GM03348 (cell line): ENCODE results near the gene ZNF689.
"Not testable (repeated sequence)": the region's sequence is repeated elsewhere in the genome, so short reads cannot be mapped to it uniquely, and the experiment has no call there.

Experiments used
- DNase-seq: peaks from one replicate; pipeline ENCODE4 v3.0.0; 2012; ENCODE audit warnings: low spot score

Gene ZNF689

DNA sequence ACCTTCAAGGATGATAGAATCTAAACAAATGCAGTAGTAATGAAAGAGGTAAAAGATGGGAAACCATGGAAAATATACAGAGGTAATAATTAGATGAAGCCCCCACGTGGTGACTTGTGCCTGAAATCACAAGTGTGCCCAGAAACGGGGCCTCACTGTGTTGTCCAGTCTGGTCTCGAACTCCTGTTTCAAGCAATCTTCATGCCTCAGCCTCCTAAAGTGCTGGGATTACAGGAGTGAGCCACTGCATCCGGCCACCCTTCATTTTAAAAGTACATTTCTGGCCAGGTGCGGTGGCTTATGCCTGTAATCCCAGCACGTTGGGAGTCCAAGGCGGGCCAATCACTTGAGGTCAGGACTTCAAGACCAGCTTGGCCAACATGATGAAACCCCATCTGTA is 26.4 kb upstream of the ZNF689 start:
- no peak for DNase-seq

DNA sequence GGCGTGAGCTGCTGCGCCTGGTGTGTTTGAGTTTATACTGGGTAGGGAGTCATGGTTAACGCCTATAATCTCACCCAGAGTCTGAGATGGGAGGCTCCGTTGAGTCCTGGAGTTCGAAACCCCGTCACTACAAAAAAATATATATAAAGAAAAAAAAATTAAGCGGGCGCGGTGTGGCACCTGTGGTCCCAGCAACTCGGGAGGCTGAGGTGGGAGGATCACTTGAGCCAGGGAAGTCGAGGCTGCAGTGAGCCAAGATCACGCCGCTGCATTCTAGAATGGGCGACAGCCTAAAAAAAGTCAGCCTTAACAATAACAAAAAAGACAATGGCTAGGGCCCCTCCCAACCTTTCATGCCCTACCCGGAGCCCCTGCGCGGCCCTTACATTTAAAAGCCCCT is 23.3 kb upstream of the ZNF689 start:
- no peak for DNase-seq

DNA sequence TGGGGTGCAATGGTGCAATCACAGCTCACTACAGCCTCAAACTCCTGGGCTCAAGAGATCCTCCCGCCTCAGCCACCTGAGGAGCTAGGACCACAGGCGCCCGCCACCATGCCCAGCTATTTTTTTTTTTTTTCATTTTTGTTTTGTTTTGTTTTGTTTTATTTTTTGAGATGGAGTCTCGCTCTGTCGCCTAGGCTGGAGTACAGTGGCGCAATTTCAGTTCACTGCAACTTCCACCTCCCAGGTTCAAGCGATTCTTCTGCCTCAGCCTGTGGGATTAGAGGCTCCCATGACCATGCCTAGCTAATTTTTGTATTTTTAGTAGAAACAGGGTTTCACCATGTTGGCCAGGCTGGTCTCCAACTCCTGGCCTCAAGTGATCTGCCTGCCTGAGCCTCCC is 22.3 kb upstream of the ZNF689 start:
- DNase-seq: not testable (repeated sequence)

DNA sequence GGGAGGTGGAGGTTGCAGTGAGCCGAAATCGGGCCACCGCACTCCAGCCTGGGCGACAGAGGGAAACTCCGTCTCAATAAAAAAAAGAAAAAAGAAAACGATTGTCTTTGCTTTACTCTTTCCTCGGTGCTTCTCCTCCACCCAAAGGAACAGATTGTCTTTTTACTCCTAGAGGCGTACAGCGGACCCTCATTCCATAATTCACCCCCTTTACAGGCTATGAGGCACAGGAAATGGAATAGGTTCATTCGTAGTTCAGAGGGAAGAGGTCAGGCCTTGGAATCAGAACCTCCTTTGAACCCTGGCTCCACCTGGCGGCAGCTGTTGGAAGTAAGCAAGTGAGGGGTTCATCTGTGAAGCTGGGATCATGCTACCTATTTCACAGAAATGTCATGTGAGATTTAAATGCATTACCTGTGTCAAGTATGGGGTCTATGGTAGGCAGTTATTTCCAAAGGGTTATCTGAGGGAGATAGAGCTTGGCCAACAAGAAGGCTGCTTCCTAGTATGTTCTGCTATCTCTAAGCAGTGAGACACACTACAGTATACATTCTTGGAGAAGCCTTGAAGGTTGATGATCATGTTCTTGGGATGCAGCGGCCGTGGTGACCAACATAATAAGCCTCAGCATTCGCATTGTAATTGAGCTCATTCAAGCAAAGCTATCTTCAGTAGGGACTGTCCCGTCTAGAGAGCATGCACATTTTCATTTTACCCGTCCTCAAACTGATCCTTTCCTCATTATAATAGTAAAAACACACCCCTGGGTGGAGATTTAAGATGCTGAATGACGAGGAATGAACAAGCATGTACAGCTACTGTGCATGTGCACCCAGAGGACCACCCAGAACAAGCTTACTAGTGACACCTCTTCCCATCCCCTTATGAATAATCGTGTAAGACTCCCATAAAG is 18.7 kb upstream of the ZNF689 start:
- DNase-seq: peak; percentile 78

DNA sequence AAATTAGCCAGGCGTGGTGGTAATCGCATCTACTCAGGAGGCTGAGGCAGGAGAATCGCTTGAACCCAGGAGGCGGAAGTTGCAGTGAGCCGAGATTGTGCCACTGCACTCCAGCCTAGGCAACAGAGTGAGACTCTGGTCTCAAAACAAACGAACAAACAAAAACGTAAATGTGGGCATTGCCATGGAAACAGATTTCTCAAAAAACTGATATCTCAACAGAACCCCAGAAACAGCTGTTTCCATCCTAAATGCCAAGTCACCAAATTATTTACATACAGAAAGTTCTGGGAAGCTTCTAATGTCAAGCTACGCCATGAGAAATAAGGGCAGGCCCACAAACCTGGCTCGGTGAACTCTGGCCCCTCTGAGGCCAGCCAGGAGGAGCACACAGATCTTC is 16.0 kb upstream of the ZNF689 start:
- no peak for DNase-seq

DNA sequence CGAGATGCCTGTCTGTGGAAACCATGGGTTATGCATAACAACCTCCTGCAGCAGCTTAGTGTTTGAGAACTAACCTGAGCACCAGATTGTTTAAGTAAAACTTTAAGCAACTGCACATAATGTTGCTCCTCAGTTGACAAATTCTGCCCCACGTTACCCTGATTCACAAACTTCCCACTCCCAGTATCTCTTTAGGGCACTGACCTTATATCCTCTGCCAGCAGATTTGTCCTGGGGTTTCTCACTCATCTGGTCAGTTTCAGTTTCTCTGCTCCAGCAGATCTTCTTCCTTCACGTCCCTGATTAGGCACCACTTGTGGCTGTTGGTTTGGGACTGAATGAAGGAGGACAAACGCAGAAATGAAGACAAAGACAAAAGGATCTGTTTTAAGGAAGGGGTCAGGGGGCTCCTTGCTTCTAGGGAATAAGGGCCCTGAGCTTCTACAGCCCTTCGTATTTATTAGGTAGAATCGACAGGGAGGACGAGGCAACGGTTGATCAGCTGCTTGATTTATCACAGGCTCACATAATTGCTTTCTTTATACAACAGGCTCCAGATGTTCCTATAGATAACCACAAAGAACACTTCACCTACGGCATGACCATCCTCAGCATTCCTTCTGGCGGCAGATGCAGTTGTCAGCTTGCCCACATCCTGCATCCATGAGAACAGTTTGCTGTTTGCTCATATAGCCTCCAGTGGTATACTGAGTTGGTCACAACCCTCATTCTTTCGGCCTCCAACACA is 13.5 kb upstream of the ZNF689 start:
- DNase-seq: no peak

DNA sequence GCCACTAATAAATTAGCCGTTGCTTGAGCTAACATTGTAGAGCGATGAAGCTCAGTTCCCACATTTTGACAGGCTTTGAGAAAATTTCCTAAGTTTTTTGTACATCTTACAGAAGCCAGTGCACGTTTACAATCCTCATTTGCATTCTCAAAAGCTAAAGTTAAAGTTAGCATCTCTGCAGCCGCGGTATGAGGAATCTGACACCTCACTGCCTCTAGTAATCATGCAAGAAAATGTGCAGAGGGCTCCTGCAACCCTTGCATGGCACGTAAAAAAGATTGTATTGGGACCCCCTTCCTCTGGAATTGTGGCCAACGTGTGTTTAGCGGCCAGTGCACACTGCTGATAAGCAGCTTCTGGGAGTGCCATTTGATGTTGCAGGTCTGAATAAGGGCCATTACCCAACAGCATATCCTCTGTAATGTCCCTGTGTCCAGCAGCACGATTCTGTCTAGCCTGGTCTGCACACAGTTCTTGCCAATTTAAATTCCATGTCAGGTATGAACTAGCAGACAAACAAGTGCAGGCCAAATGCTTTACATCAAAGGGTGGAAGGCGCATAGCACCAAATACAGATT is 12.4 kb upstream of the ZNF689 start:
- DNase-seq: no peak

DNA sequence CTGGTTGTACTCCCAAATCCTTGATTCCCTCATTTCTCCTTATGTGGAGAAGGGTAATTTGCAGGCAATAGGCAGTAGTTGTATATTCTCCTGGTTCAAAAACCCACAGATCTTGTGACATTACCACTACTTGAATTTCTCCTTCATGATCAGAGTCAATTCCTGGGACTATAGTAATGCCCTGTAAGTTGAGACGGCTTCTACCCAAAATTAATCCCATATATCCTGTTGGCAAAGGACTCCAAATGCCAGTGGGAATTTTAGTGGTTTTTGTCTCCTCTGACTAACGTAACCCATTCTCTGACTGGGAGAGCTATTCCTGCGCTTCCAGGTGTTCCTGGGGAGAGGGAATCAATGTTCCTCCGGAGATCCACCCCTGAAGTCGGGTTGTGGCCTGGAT is 11.6 kb upstream of the ZNF689 start:
- DNase-seq: peak; percentile 35

DNA sequence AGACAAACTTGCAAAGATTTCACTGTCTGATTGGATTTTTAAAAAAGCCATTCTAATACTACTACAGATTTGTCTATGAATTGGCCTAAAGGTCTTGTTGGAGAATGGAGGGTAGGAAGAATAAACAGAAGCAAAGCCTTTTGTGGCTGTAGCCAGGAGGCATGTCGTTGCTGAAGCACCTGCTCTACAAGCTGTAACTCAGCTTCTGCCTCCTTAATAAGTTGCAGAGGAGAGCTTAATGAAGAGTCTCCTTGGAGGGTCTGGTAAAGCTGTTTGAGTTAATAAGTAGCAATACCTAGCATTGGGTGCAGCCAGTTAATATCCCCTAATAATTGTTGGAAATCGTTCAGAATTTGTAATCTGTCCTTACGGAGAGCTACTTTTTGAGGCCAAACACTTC is 10.0 kb upstream of the ZNF689 start:
- no peak for DNase-seq

DNA sequence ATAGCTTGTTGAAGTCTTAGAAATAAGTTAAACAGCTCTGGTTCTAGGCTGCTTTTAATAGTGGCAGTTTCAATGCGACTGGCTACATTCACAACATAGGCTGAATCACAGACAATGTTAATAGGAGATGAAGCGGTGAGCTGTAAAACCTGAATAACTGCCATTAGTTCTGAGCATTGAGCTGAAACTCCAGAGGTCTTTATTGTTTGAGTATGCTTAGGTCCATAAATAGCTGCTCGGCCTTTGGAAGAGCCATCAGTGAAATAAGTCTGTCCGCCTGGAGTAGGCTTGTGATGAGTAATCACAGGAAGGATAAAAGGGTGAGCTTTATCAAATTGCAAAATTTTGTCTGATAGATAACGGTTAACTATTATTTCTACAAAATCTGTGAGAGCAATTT is 9.4 kb upstream of the ZNF689 start:
- DNase-seq: no peak

DNA sequence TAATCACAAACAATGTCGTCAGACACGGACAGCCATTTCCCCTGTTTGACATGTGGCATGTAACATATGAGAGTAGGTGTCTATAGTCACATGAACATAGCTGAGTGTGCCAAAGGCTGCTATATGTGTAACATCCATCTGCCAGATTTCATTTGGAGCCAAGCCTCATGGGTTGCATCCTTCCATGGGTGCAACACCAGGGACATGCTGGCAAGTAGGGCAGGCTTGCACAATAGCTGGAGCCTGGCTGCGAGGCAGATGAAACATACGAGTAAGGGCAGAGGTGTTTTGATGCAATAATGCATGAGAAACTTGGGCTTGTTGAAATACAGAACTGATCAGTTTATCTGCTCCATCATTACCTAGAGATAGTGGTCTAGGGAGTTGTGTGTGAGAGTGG is 9.0 kb upstream of the ZNF689 start:
- DNase-seq: no peak

DNA sequence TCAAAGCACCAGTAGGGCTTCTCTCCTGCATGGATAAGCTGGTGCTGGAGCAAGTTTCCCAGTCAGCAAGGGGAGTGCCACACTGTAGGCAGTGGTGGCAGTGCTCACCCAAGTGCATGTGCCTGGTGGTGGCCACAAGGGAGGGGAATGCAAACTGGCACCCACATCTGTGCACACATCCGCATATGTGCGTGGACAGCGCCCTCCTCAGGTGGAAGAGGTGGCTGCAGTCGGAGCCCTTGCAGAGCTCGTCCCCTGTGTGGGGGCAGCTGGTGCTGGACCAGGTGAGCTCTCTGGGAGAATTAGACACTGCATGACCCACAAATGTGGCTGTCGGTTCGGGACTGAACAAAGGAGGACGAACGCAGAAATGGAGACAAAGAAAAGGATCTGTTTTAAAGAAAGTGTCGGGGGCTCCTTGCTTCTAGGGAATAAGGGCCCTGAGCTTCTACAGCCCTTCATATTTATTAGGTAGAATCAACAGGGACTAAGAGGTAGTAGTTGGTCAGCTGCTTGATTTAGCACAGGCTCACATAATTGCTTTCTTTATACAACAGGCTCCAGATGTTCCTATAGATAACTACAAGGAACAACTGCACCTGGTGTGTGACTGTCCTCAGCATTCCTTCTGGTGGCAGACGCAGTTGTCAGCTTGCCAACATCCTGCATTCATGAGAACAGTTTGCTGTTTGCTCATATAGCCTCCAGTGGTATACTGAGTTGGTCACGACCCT is 5.3 kb upstream of the ZNF689 start:
- peak; percentile 17 for DNase-seq

DNA sequence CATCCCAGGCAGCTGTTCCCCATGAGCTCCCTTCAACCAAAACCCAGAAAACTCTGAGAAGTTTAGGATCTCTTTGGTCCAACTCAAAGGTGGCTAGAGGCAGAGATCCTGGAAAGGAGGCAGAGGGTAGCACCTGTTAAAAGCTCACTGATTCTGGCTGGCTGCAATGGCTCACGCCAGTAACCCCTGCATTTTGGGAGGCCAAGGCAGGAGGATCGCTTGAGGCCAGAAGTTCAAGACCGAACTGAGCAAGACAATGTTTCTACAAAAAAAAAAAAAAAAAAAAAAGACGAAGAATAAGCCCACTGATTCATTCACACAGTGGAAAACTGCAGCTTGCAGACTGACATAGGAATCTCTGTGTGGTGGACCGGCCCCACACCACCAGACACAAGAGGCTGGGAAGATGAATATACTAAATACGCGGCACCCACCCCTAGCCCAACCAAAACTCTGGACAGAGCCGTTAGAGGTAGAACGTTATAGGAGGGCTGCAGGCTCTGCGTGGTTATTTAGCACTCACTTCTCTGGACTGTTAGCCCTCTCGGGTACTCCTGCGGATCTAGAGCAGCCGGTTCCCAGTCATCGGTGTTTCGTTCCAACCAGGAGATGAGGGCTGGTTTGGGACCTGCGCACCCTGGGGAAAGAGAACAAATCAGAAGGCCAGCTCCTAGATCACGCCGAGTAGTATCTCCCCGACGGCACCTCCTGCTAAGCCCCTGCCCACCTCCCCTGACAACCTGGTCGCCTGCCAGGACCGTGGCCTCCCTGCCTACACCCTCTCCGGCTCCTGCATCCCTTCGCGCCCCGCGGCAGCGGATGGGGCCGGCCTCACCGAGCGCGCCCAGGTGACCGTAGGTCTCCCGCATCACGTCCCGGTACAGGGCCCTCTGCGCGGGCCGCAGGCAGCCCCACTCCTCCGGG is 925 bp downstream of the ZNF689 start:
- DNase-seq: peak; percentile 70

DNA sequence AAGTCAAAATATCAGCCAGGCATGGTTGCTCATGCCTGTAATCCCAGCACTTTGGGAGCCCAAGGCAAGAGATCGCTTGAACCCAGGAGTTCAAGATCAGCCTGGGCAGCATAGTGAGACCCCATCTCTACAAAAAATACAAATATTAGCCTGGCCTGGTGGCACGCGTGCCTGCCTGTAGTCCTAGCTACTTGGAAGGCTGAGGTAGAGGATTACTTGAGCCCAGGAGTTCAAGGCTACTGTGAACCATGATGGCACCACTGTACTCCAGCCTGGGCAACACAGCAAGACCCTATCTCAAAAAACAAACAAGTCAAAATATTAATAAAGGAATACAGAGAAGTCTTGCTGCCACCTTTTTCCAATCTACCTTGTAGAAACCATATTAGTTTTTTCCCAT is 4.2 kb downstream of the ZNF689 start:
- no peak for DNase-seq

DNA sequence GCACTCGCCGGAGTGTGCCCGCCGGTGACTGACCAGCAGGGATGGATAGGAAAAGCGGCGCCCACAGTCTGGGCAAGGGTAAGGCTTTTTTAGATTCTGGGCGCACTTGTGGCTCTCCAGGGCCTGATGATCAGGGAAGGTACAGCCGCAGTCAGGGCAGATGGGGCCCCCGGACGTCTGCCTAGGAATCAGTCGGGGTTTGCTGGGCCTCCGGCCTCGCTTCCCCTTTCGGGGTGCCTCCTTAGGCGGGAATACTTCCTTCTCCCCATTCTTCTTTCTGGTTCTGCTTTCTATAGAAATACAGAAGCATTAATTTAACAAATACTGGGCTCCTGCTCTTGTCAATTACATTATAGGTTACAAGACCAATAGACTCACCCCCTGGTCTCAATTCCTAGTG is 5.0 kb downstream of the ZNF689 start:
- no peak for DNase-seq

DNA sequence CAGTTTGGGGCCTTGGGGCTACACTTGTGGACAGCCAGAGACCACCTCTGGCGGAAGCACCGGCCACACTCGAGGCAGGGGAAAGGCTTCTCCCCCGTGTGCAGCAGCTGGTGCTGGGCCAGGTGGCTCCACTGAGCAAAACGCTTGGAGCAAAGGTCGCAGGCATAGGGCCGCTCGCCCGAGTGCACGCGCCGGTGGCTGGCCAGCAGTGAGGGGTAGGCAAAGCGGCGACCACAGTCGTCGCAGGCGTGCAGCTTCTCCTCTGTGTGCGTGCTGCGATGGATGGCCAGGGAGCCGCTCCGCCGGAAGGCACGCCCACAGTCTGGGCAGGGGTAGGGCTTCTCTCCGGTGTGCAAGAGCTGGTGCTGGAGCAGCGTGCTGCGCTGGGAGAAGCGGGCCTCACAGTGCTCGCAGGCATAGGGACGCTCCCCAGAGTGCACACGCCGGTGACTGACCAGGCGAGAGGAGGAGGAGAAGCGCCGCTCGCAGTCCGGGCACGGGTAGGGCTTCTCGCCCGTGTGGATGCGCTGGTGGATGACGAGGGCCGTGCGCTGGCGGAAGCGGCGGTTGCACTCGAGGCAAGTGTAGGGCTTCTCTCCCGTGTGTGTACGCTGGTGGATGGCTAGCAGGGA is 5.8 kb downstream of the ZNF689 start:
- no peak for DNase-seq

DNA sequence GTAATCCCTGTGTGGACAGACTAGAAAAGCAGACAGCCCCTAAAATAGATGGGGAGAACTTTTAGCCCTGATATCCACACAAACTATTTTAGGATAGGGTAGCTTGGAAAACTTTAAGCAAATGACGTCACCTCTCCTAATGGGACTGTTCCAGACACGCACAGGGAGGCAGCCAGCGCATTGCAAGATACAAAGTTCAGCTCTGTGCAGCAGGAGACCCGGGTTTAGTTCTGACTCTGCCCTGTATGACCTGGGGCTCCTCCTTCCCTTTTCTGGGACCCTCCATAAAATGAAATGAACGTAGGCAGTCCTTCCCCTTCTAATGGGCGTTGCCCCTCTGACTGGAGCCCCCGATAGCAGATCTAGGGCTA is 6.3 kb downstream of the ZNF689 start:
- DNase-seq: peak; percentile 12

DNA sequence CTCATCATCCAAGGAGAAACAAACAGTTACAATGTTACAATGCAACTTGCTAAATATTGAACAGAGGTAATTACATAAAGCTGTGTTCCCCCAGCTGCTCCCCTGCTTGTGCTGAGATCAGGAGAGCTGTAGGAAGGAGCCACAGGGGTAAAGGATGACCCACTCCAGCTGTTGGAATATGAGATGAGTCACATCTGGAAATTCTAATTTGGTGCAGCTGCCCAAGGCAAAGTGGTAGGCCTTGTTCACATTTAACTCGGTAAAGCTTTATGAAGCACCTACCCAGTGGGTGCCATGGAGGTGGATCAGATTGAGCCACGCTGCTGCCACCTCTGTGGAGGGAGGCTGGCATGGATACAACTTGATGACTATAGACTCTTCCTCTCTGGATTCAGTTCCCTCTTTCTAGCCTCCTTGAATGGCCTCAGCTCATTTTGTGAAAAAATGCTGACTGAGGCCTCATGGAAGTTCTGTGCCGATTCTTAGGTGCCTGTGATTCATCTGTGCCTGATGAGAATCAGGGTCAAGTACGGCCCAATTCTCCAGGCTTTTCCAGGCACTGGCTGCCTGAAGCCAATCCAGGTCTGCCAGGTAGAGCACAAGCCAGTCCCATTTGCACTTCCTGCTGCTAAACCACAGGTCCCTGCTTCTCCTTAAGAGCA is 7.4 kb downstream of the ZNF689 start:
- peak; percentile 25 for DNase-seq

DNA sequence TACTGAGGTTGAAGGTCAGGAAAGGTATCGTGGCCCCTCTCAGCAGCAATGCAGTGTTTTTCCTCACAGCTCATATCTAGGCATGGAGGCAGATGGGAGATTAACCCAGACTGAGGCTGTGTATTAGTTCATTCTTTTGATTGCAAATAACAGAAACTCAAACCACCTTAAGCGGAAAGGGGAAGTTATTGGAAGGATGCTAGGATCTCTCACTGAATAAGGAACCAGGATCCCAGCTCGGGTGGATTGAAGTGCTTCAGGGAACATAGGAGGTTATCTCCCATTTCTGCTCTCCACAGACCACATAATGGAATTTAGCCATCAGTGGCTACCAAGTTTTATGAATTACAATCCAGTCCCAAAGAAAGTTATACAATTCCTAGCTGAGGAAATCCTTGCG is 8.2 kb downstream of the ZNF689 start:
- no peak for DNase-seq

DNA sequence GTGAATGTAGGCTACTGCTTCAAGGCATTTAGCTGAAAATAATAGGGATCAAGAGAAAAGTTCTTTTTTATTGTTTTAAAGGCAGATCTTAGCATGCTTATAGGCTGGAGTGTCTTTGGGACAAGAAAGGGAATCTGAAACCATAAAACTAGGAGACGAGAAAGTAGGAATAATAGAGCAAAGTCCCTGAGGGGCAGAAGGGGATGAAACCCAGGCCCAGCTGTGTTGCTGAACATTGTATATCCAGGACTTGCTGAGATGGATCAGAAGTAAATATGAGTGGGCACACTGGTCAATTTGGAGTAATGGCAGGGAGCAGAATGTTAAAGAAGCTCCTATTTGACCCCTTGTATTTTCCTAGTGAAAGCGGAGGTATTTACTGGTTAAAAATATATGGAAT is 9.3 kb downstream of the ZNF689 start:
- no peak for DNase-seq
